ENCODE measurements around the gene SGCE. TPM values are rescaled to one million over a fixed set of nuclear protein-coding genes. Genes with fewer than 3 reads are reported as not detected.

Gene SGCE
- total and polyA plus RNA-seq, 10 of the 15 experiments (the other 5 are each of a cell fraction or from before 2014, with no cell fraction given), result 30.5 to 80.1 (median 49.2) TPM

- peak; percentile 90 for TF ChIP-seq MEF2B (IDR thresholded peaks at IDR 0.05; ENCODE audit: partially characterized antibody, poor library complexity, severe bottlenecking)
- TF ChIP-seq GABPA (IDR thresholded peaks at IDR 0.05; ENCODE audit: low read depth), result peak; percentile 42; the same call in 1 of the 2 replicates
- peak; percentile 50; the same call in 1 of the 2 replicates for TF ChIP-seq TCF7 (IDR thresholded peaks at IDR 0.05; ENCODE audit: borderline replicate concordance)
- TF ChIP-seq NKRF (conservative IDR thresholded peaks at IDR 0.05), result no peak
- TF ChIP-seq PAX5 (IDR thresholded peaks at IDR 0.05; ENCODE audit: borderline replicate concordance, low read depth, low read length), result peak; percentile 29; the same call in 1 of the 2 replicates
- TF ChIP-seq ZBED1 (IDR thresholded peaks at IDR 0.05; ENCODE audit: borderline replicate concordance), result peak; percentile 53; the same call in 1 of the 2 replicates
- no peak for TF ChIP-seq CHD4 (IDR thresholded peaks at IDR 0.05)
- no peak for TF ChIP-seq IRF3 (IDR thresholded peaks at IDR 0.05)
- TF ChIP-seq CBX3 (IDR thresholded peaks at IDR 0.05; ENCODE audit: borderline replicate concordance, low read depth), result no peak
- 0 out of 2 replicates have a peak, but pooled peaks have one; percentile 34 for TF ChIP-seq JUND (IDR thresholded peaks at IDR 0.05; ENCODE audit: low read depth, low read length)
- peak in 1 of 2 experiments; percentile 78; a peak in 1 of 4 replicates for TF ChIP-seq SRF (IDR thresholded peaks at IDR 0.05; ENCODE audit: low read depth in 2 of 2, low read length in 2 of 2)
Observed at GRCh38 chr7:94620703-94621118, 35.2 kb downstream of the SGCE start (continued).

Data from GM12878 (cell line).